ENCODE results near the gene FAS.

The FAS gene

GRCh38 chr10:88990384-88991160, at the start of gene FAS:
Gene FAS (plus strand): TSS chr10:88990798. CDS start chr10:88990877, 79 bp downstream.
- DNase-seq = peak; percentile 64 to 66

DNA sequence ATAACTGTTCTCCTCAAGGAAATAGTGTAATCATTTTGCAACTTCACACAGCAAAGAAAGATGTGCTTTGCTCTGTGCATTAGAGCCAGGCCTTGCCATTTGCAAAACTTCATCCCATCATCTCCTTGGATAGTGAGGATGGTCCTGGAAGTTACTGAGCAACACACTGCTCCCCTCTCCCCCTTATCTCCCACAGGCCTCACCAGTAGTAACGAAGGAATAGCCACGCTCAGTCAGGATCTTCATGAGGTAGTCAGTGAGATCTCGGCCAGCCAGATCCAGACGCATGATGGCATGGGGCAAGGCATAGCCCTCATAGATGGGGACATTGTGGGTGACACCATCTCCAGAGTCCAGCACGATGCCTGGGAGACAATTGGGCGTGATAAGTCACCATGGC, 49.6 kb upstream of the FAS start:
- DNase-seq = no peak

- no peak for DNase-seq
These were observed 46.8 kb upstream of the FAS start for GRCh38 chr10:88943778-88944177.

GRCh38 chr10:88944813-88945212, 45.8 kb upstream of the FAS start:
- DNase-seq = no peak

DNA sequence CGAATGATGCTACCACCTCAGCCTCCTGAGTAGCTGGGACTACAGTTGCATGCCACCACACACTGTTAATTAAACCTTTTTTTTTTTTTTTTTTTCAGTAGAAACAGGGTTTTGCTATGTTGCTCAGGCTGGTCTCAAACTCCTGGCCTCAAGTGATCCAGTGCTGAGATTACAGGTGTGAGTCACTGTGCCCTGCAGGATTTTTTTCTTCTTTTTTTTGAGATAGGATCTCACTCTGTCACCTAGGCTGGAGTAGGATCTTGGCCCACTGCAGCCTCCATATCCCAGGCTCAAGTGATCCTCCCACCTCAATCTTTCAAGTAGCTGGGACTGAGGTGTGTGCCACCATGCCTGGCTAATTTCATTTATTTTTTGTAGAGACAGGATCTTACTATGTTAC, 44.4 kb upstream of the FAS start:
- DNase-seq = no peak

- no peak for DNase-seq
These were observed 43.5 kb upstream of the FAS start for GRCh38 chr10:88946965-88947590.

DNA sequence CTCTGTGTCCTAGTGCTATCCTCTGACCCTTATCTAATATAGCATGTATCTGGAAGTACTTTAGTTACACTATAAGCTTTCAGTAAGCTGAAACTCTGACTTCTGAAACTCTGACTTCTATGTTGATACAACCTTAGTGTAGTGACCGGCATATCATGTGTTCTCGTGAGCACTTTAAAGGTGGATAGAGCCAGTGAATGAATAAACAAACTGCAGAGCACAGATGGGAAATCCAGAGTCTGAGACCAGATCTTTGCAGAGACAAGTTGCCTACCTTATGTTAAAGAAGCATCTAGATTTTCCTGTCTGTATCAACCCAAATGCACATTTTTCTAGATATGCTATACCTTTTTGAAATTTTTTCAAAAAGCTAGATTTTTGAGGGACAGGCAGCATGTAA, 41.5 kb upstream of the FAS start:
- DNase-seq = no peak

DNA sequence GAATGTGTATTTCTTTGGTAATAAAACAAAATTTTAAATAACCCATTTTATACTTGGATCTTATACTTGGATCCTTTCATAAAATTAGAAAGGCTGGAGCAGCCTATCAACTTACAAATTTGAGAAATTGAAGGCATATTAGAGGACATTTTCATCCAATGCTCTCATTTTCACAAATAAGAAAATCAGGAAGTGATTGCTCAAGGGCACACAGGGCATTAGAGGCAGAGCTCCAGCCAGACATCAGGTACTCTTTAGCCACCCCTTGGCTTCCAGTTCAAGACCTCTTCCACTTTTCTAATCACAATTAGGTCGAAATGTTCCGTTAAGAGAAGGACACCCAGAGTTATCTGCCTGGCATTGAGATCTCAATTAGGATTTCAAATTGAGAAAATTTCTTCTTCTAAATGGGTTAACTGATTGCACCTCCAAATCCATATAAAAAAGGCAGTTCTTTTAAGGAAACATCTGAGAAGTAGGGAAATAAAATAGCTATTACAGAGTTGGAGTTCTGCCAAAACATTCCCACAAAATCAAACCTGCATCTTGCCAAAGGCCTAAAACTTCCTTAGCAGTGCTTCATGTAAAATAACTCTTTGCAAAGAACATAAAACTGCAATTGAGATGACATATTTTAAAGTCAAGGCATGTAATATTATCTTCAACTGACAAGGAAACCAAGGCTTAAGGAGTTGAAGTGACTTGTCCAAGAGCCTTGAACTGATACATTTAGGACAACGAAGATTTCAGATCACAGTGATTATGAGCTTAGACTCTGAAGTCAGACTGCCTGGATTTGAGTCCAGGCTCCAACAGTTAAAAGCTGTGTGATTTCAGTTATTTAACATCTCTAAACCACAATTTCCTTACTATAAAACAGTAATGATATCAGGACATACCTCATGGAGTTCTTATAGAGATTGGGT, 40.4 kb upstream of the FAS start:
- DNase-seq = no peak

DNA sequence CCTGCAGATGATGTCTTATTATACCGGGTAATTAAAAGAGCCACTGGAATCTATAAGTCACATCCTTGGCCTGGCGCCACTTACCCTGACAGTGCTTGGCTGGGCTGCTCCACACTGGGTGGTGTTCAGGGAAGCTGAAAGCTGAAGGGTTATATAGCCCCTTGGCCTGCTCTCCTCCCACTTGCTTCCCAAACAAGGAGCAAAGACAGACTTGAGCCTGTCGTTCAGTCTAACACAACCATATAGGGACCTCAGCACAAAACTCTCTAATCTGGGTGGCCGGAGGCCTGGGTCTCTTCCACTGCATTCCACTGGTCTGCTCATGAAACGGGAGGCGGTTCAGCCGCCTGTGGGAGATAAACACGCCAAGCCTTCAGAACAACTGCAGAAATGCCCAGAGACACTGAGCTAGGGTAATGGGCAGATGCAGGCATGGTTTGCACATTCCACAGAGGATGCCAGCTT, 37.9 kb upstream of the FAS start, which contains the start of gene ACTA2:
Gene ACTA2 (minus strand): TSS at position 127 of the 465 bp plus-strand sequence. CDS start 3,843 bp downstream, outside the sequence.
- DNase-seq = no peak

DNA sequence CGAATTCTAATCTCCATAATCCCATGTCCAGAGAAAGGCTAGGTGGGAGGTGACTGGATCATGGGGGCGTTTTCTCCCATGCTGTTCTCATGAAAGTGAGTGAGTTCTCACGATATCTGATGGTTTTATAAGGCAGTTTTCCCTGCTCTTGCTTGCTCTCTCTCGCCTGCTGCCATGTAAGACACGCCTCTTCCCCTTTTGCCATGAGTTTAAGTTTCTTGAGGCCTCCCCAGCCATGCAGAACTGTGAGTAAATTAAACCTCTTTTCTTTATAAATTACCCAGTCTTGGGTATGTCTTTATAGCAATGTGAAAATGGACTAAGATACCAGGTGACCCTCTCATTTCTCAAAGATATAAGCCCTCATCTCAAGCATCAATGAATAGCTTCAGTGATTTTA, 36.9 kb upstream of the FAS start:
- DNase-seq = no peak

DNA sequence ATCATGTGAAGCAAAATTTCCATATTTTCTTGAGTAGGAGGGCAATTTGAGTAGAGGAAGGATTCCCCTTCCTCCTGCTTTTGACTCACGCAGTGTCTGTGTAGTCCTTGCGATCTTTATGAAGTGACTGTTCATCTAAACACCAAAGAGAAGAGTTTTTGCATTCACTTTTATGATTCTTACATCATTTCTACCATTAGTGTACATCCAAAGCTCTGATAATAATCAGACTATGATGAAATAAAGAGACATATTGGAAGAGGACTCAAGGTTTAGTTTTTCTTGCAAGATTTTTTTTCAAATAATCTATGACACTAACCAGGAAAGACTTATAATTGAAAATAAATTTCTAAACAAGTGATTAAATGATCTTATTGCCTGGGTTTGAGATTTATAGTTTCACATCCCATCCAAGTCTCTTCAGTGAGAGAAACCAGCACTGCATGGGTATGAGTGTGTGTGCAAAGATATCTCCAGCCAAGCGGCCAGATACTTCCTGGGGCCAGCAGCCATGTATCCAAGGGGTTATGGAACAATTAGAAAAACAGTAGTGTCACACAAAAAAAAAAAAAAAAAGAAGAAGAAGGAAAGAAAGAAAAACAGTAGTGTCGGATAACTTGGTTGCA, 36.0 kb upstream of the FAS start:
- no peak for DNase-seq

- no peak for DNase-seq
These were observed 33.2 kb upstream of the FAS start for GRCh38 chr10:88957381-88957780.

- DNase-seq = no peak
These were observed 31.9 kb upstream of the FAS start for GRCh38 chr10:88958721-88959120.

GRCh38 chr10:88960802-88961201, 29.8 kb upstream of the FAS start:
- DNase-seq = no peak

DNA sequence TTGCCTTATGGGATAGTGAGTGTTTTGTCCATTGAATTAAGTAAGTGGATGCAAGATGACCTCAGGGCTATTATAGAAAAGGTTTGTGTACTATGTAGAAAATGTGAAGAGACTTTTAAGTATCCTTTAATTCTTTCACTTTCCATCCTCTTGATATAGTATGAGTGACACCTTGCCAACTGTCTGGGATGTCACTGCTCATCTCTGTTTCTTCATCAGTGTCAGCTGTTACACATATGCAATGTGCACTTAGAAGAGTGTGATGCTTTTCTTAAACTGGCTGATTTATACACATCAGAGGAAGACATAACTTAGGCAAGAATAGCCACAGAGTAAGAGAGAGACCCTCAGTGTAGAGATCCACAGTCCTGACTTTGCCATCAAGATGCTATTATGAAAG, 29.3 kb upstream of the FAS start:
- no peak for DNase-seq

GRCh38 chr10:88962336-88962735, 28.3 kb upstream of the FAS start:
- DNase-seq = no peak

- DNase-seq = no peak
These were observed 27.3 kb upstream of the FAS start for GRCh38 chr10:88963318-88963717.

GRCh38 chr10:88964360-88964759, 26.2 kb upstream of the FAS start:
- no peak for DNase-seq

GRCh38 chr10:88964869-88965415, 25.7 kb upstream of the FAS start:
- no peak for DNase-seq

DNA sequence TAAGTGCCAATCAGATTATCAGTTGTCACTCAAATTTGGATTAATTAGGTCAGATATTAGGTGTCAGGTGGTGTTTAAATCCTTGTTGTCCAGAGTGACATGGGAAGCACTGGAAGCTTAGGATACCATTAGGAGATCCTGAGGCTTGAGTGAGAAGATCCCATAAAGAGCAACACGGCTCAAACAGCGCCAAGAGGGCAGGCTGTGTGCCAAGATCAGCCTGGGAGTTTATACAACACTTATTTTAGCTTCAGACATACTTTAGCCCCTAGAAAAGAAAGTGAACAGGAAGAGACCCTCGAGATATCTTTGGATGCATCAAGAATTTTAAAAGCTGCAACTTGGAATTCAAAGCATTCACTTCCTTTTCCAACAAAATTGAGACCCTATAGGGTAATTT, 23.8 kb upstream of the FAS start:
- no peak for DNase-seq

DNA sequence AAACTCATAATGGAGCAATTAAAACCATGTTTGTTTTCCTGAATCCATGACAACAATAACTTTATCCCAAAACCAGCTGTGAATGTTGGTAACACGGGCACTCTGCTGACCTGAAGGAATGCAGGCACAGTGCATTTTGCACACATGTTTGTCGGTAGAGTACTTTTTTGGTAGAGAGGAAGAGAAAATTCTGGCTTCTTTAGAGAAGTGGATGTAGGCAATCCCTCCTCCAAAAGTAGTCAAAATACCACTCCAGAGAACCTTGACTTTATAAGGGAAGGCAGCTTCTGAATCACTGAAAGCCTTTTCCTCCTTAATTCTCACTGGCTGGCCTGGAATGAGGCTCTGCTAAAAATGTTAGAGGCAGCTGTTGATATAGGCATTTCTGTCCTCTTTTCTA, 22.2 kb upstream of the FAS start:
- DNase-seq = no peak

- DNase-seq = no peak
These were observed 19.2 kb upstream of the FAS start for GRCh38 chr10:88971221-88972061.
